Right lobe of liver (tissue), 6 donors: ENCODE data around the gene APBA3. TPM values are rescaled to one million over a fixed set of nuclear protein-coding genes. Genes with fewer than 3 reads are reported as not detected.

ENCODE experiments used
- ATAC-seq, 4 donors: fragments of 200-7000 bp; cut with Tn5 transposase; one replicate each; pipeline ENCODE4 v1.9.1; 2020; ENCODE audit warnings: mild to moderate bottlenecking in 4 of 4, moderate library complexity in 4 of 4
- DNase-seq, 3 donors: peaks; one replicate each; pipeline ENCODE4 v3.0.0-alpha.2; 2020
- H3K27ac ChIP-seq, 3 donors: fragments of 200-600 bp; one replicate each; pipeline ENCODE4 v1.8.0; 2022
- H3K27me3 ChIP-seq, 2 donors: fragments of 200-600 bp; one replicate each; pipeline ENCODE4 v1.8.0; 2022
- H3K36me3 ChIP-seq, 4 donors: fragments of 200-600 bp; sonication (generic) in 1 of 4; one replicate each; pipeline versions ENCODE4 v1.5.1 to v1.8.0; 2017 to 2022; ENCODE audit warnings: control low read depth in 1 of 4
- H3K4me1 ChIP-seq, 4 donors: fragments of 200-600 bp; sonication (generic) in 1 of 4; one replicate each; pipeline versions ENCODE4 v1.5.1 to v1.8.0; 2017 to 2022; ENCODE audit warnings: control low read depth in 1 of 4
- H3K4me3 ChIP-seq, 3 donors: fragments of 200-600 bp; one replicate each; pipeline ENCODE4 v1.8.0; 2022
- H3K9me3 ChIP-seq, 4 donors: fragments of 200-600 bp; sonication (generic) in 1 of 4; one replicate each; pipeline versions ENCODE4 v1.5.1 to v1.8.0; 2017 to 2022; ENCODE audit warnings: control low read depth in 1 of 4
- POLR2A ChIP-seq: fragments of 450-650 bp; IDR thresholded peaks from one replicate; pipeline ENCODE4 v1.6.1; 2017; ENCODE audit warnings: antibody characterized with exemption, mild to moderate bottlenecking
- WGBS: methylation state at CpG from one replicate; pipeline ENCODE4 v1.1.6; 2018; ENCODE audit warnings: low coverage, low lambda C conversion rate; ENCODE audit not compliant: insufficient coverage; ENCODE audit errors: missing lambda C conversion rate; 5-methylcytosine and 5-hydroxymethylcytosine counted together
- intact Hi-C, 2 donors: fragments of 100-400 bp; cut with DNase I; formaldehyde crosslinking; loops; one replicate each; pipeline versions ENCODE4 v1.11.2 to v1.14.1; 2022
- total RNA-seq, 6 experiments: library from RNA; depleted of rRNA in 2 of 6; stranded (reverse); fragments of >200 nt in 2 of 6; fragmentation: NEBNext Ultra II Directional in 3 of 6; extraction: Animal tissue kit (Norgen Biotek cat#: 25700) in 3 of 6; gene quantifications; one replicate each; pipeline versions ENCODE4 v1.1.0 to v1.2.4, GENCODE V29; 2016 to 2023
- TF ChIP-seq, protein P1 (sequence below), 4 donors: fragments of 200-600 bp in 3 of 4; fragments of 450-650 bp in 1 of 4; IDR thresholded peaks; one replicate each; pipeline versions ENCODE4 v1.5.1 to v1.8.0; 2016 to 2022; ENCODE audit warnings: antibody characterized with exemption in 4 of 4, mild to moderate bottlenecking in 2 of 4
- donor health status: DM: no; HTN: yes; CAD: no.
- donor health status: DM: no; HTN: no; CAD: no.
- donor health status: DM: no; HTN: no; CAD: no.
- donor health status: DM: no; HTN: yes; CAD: no.
- donor health status: DM: no; HTN: yes; CAD: no.

The APBA3 gene
- total RNA-seq, 6 experiments from 2014 or later: 10.1 to 24.1 (median 12.6) TPM

DNA sequence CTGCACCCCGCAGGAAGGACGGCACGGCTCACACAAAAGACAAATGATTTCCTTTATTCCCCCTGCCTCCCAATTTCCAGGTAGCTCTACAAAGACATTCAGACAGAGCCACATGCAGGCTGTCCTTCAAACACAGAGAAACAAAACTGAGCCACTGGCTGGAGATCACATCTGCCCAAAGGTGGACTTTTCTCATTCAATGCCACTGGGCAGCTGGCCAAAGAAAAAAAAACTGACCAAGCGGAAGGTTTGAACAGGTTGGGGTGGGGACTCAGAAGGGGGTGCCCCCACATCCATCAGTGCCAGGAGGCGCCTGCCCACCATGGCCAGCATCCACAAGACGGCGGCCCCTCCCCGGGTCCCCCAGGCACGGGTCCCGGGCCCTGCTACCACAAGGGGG, 42.5 kb upstream of the APBA3 start:
- DNase-seq (no peak), ATAC-seq (no peak)
- no peaks in the 10 kb centered on the region for H3K36me3 ChIP-seq
- no peaks in the 10 kb centered on the region for H3K4me1 ChIP-seq
- no peak overlapping the region for H3K27ac ChIP-seq
- intact Hi-C loops: no loop called here
- 17% methylated on average over 1 of the region's 10 CpGs for WGBS
- H3K4me3 ChIP-seq: no peak overlapping the region
- H3K27me3 ChIP-seq: peaks cover 0 to 6% of the 10 kb centered on the region in 2 donors
- TF ChIP-seq, protein P1, sequence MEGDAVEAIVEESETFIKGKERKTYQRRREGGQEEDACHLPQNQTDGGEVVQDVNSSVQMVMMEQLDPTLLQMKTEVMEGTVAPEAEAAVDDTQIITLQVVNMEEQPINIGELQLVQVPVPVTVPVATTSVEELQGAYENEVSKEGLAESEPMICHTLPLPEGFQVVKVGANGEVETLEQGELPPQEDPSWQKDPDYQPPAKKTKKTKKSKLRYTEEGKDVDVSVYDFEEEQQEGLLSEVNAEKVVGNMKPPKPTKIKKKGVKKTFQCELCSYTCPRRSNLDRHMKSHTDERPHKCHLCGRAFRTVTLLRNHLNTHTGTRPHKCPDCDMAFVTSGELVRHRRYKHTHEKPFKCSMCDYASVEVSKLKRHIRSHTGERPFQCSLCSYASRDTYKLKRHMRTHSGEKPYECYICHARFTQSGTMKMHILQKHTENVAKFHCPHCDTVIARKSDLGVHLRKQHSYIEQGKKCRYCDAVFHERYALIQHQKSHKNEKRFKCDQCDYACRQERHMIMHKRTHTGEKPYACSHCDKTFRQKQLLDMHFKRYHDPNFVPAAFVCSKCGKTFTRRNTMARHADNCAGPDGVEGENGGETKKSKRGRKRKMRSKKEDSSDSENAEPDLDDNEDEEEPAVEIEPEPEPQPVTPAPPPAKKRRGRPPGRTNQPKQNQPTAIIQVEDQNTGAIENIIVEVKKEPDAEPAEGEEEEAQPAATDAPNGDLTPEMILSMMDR (IDR thresholded peaks at IDR 0.05): no peak
- TF ChIP-seq POLR2A: no peak
- no peaks in the 10 kb centered on the region for H3K9me3 ChIP-seq

DNA sequence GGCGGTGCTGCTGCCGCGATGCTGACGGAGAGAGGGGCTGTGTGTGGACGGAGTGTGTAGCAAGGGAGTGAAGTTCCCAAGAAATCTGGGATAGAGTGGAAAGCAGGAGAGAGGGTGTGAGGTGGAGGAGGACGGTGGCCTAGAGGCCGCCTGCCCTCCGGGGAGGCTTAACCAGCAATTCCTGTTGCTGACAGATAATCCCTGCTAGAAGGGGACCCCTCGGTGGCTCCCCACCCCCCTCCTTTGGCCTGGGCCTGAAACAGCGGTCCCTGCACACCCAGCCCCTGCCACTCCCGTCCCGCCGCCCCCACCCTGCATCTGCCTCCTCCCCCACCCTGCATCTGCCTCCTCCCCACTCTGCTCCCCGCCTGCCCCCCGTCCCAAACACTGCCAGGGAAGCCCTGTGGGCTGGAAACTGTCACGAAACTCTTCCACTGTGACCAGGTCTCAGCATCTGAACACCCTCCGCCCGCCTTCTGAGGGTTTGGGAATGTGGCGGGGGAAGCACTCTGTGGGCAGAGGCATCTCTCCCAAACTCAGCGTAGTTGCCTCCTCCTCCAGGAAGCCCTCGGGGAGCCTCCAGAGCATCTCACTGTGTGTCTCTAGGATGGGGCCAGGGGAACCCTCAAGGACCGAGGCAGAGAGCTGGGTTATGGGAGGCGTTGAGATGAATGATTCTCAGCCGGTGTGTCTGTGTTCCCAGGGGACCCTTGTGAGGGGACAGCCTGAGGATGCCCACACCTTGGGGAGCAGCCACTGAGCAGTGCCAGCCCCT, 41.8 kb upstream of the APBA3 start:
- H3K27ac ChIP-seq: no peak overlapping the region
- WGBS: 78% methylated on average over 7 of the region's 24 CpGs
- H3K4me1 ChIP-seq: no peaks in the 10 kb centered on the region
- H3K27me3 ChIP-seq: peaks cover 0 to 6% of the 10 kb centered on the region in 2 donors
- DNase-seq (no peak), ATAC-seq (no peak)
- no peak overlapping the region for H3K4me3 ChIP-seq
- H3K36me3 ChIP-seq: no peaks in the 10 kb centered on the region
- TF ChIP-seq POLR2A: no peak
- TF ChIP-seq, protein P1 (IDR thresholded peaks at IDR 0.05): no peak
- H3K9me3 ChIP-seq: no peaks in the 10 kb centered on the region
- intact Hi-C loops: no loop called here

DNA sequence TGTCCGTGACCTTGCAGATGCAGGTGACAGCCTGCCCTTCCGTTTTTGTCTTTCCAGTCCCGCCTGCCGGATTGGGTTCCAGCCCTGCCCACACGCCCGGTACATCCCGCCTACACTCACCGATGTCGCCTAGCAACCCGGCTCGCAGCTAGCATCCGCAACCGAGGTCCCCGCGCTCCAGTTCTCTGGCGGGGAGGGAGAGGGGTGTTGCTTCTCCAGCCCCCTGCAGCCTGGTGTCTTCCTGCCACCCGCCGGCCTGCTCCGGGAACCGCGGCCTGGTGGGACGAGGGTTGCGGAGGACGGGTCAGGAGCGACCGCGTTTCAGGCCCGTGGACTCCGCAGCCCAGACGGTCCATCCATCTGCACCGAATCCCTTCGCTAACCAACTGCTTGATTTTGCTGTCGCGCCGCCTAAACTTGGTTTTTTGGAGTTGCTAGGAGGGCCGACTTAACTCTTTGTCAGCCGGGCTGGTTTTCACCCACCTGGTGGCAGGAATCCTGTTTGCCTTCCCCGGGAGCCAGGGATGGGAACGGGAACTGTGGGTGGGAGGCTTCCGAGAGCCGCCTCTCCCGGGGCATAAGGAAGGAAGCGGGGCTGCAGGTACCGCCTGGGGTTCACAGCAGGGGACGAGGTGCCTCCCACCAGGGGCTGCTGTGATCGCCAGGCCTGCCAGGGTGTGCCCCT, 40.1 kb upstream of the APBA3 start:
- intact Hi-C loops: no loop called here
- DNase-seq (peak in 1 of 3 donors; percentile 55), ATAC-seq (peak; percentile 58 to 73 (median 70))
- 0% methylated on average over 2 of the region's 46 CpGs for WGBS
- H3K36me3 ChIP-seq: no peaks in the 10 kb centered on the region
- peaks cover 0 to 6% of the 10 kb centered on the region in 2 donors for H3K27me3 ChIP-seq
- no peaks in the 10 kb centered on the region for H3K9me3 ChIP-seq
- TF ChIP-seq, protein P1 (IDR thresholded peaks at IDR 0.05): no peak
- TF ChIP-seq POLR2A: no peak
- H3K4me3 ChIP-seq: no peak overlapping the region
- no peaks in the 10 kb centered on the region for H3K4me1 ChIP-seq
- H3K27ac ChIP-seq: no peak overlapping the region

DNA sequence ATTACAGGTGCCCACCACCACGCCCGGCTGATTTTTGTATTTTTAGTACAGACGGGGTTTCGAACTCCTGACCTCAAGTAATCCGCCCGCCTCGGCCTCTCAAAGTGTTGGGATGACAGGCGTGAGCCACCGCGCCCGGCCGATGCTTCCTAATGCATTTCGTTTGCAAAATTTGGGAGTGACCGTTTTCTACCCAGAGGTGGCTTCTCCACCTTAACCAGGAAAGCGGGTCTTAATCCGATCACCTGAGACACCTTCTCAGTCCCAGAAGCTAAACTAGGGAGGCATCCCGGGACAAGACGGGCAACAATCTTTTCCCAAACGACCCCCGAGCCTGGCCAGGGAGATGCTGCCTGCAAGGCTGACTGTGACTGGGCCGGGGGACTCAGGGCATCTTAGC, 39.5 kb upstream of the APBA3 start:
- H3K4me1 ChIP-seq: no peaks in the 10 kb centered on the region
- intact Hi-C loops: no loop called here
- no peak overlapping the region for H3K4me3 ChIP-seq
- H3K36me3 ChIP-seq: no peaks in the 10 kb centered on the region
- no peak for TF ChIP-seq POLR2A
- no peaks in the 10 kb centered on the region for H3K9me3 ChIP-seq
- peaks cover 0 to 6% of the 10 kb centered on the region in 2 donors for H3K27me3 ChIP-seq
- WGBS: 53% methylated on average over 12 of the region's 21 CpGs
- no peak overlapping the region for H3K27ac ChIP-seq
- DNase-seq: no peak
- ATAC-seq: no peak

DNA sequence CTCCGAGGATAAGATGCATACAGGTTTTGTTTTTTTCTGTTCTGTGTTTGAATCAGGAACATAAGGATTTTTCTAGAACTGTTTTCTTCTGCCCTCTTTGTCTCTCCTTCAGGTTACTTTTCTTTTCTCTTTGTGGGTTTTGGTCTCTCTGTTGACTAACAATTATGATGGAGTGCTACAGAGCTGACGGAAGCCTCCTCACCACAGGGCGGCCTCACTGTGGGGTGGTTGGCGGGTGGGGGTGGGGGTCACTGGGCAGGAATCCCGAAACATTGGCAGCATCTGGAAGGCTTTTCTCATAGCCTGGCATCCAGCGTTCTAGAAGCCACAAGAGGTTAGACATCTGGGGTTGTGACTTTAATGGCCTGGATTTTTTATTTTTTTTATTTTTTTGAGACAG, 36.6 kb upstream of the APBA3 start:
- no peaks in the 10 kb centered on the region for H3K36me3 ChIP-seq
- DNase-seq: no peak
- intact Hi-C loops: no loop called here
- peak in 1 of 4 donors; percentile 30 for ATAC-seq
- no peaks in the 10 kb centered on the region for H3K9me3 ChIP-seq
- H3K4me3 ChIP-seq: no peak overlapping the region
- WGBS: 28% methylated on average over 6 of the region's 6 CpGs
- H3K4me1 ChIP-seq: no peaks in the 10 kb centered on the region
- no peak overlapping the region for H3K27ac ChIP-seq
- H3K27me3 ChIP-seq: peaks cover 0 to 6% of the 10 kb centered on the region in 2 donors
- TF ChIP-seq, protein P1 (IDR thresholded peaks at IDR 0.05): no peak
- TF ChIP-seq POLR2A: no peak
